GM23248 (cell line): ENCODE data around the gene SLCO1B1. TPM values are rescaled to one million over a fixed set of nuclear protein-coding genes. Genes with fewer than 3 reads are reported as not detected.

ENCODE experiments used
- DNase-seq: peaks from one replicate; pipeline ENCODE4 v3.0.0-alpha.2; 2015
- H2AFZ ChIP-seq: fragments of 200-600 bp; sonication (generic); 2 replicates; pipeline ENCODE4 v1.6.1; 2016; ENCODE audit warnings: antibody characterized with exemption
- H3F3A ChIP-seq: fragments of 200-600 bp; sonication (generic); 2 replicates; pipeline ENCODE4 v1.6.1; 2016; ENCODE audit warnings: mild to moderate bottlenecking, antibody characterized with exemption, mixed run types; ENCODE audit not compliant: insufficient read depth
- H3K27ac ChIP-seq: fragments of 200-600 bp; sonication (generic); 2 replicates; pipeline ENCODE4 v1.5.1; 2016; ENCODE audit warnings: mild to moderate bottlenecking
- H3K27me3 ChIP-seq: fragments of 200-600 bp; sonication (generic); replicated peaks from 2 replicates; pipeline ENCODE4 v1.6.1; 2016; ENCODE audit warnings: mild to moderate bottlenecking; ENCODE audit not compliant: insufficient read depth
- H3K36me3 ChIP-seq: fragments of 200-600 bp; sonication (generic); 2 replicates; pipeline ENCODE4 v1.6.1; 2016; ENCODE audit warnings: low read depth, mild to moderate bottlenecking
- H3K4me1 ChIP-seq: fragments of 200-600 bp; sonication (generic); 2 replicates; pipeline ENCODE4 v1.6.1; 2016; ENCODE audit warnings: mild to moderate bottlenecking; ENCODE audit not compliant: insufficient read depth
- H3K4me2 ChIP-seq: fragments of 200-600 bp; sonication (generic); one replicate; pipeline ENCODE4 v1.6.1; 2016; ENCODE audit warnings: mild to moderate bottlenecking; ENCODE audit not compliant: unreplicated experiment
- H3K4me3 ChIP-seq: fragments of 200-600 bp; sonication (generic); 2 replicates; pipeline ENCODE4 v1.5.1; 2016; ENCODE audit warnings: mild to moderate bottlenecking
- H3K79me2 ChIP-seq: fragments of 200-600 bp; sonication (generic); 2 replicates; pipeline ENCODE4 v1.6.1; 2016; ENCODE audit warnings: mild to moderate bottlenecking; ENCODE audit not compliant: insufficient read depth
- H3K9ac ChIP-seq: fragments of 200-600 bp; sonication (generic); 2 replicates; pipeline ENCODE4 v1.6.1; 2016; ENCODE audit warnings: mild to moderate bottlenecking
- H3K9me2 ChIP-seq: fragments of 200-600 bp; sonication (generic); 2 replicates; pipeline ENCODE4 v1.6.1; 2016; ENCODE audit warnings: mixed run types, mild to moderate bottlenecking, moderate library complexity; ENCODE audit not compliant: insufficient read depth
- H3K9me3 ChIP-seq: fragments of 200-600 bp; sonication (generic); one replicate; pipeline ENCODE4 v1.6.1; 2017; ENCODE audit warnings: low read depth
- H4K20me1 ChIP-seq: fragments of 200-600 bp; sonication (generic); 2 replicates; pipeline ENCODE4 v1.6.0; 2016; ENCODE audit not compliant: insufficient read depth
- EZH2 ChIP-seq: fragments of 200-600 bp; sonication (generic); IDR thresholded peaks from 2 replicates; pipeline ENCODE4 v1.6.1; 2018; ENCODE audit warnings: antibody characterized with exemption, mild to moderate bottlenecking; ENCODE audit not compliant: insufficient read depth, poor library complexity, severe bottlenecking
- EZH2phosphoT487 ChIP-seq: fragments of 200-600 bp; sonication (generic); IDR thresholded peaks from 2 replicates; pipeline ENCODE4 v1.6.1; 2018; ENCODE audit warnings: antibody characterized with exemption, moderate library complexity, mild to moderate bottlenecking, low read depth; ENCODE audit not compliant: insufficient read depth
- WGBS, 2 experiments: methylation state at CpG; one replicate each; pipeline ENCODE4 v1.1.6; 2015 to 2017; ENCODE audit warnings: low lambda C conversion rate in 2 of 2, low coverage in 1 of 2; ENCODE audit errors: missing lambda C conversion rate in 2 of 2; 5-methylcytosine and 5-hydroxymethylcytosine counted together
- in situ Hi-C: fragments of 300-500 bp; cut with MboI; formaldehyde crosslinking; loops from 2 replicates; pipeline ENCODE4 v1.15.0; 2020
- polyA plus RNA-seq: library from polyadenylated mRNA; unstranded; fragments of >200 nt; fragmentation: Nextera tagmentation; extraction: Ambion mirVana; gene quantifications from 2 replicates; pipeline ENCODE4 v1.2.1, GENCODE V29; 2016
- total RNA-seq: library from RNA; depleted of rRNA; stranded (reverse); fragments of >200 nt; shearing (Covaris generic); gene quantifications from 2 replicates; pipeline ENCODE4 v1.2.3, GENCODE V29; 2014

SLCO1B1 gene
- total and polyA plus RNA-seq, 2 experiments from 2014 or later = not detected

GRCh38 chr12:21221778-21222177 is 90.8 kb downstream of the SLCO1B1 start:
- Histone ChIP-seq H3K9ac (no peak overlapping the region), H3K79me2 (no peaks in the 10 kb centered on the region), H3K36me3 (no peaks in the 10 kb centered on the region), H3F3A (no peaks in the 10 kb centered on the region), H3K9me3 (peaks cover 3% of the 10 kb centered on the region), H3K4me3 (no peak overlapping the region), H2AFZ (no peak overlapping the region), H4K20me1 (no peaks in the 10 kb centered on the region), H3K4me2 (no peak overlapping the region), H3K4me1 (no peaks in the 10 kb centered on the region), H3K27me3 (no peaks in the 10 kb centered on the region), H3K9me2 (no peaks in the 10 kb centered on the region), H3K27ac (no peak overlapping the region)
- in situ Hi-C loops = no loop called here
- no peak for DNase-seq
- TF ChIP-seq EZH2phosphoT487 (no peak), EZH2 (no peak)

- Histone ChIP-seq H3K79me2 (no peaks in the 10 kb centered on the region), H3K4me1 (no peaks in the 10 kb centered on the region), H3K27ac (no peak overlapping the region), H3K36me3 (no peaks in the 10 kb centered on the region), H3K27me3 (no peaks in the 10 kb centered on the region), H3K9me3 (peaks cover 3% of the 10 kb centered on the region), H3K9ac (no peak overlapping the region), H3K9me2 (no peaks in the 10 kb centered on the region), H2AFZ (no peak overlapping the region), H3K4me3 (no peak overlapping the region), H3F3A (no peaks in the 10 kb centered on the region), H3K4me2 (no peak overlapping the region), H4K20me1 (no peaks in the 10 kb centered on the region)
- in situ Hi-C loops = no loop called here
- TF ChIP-seq EZH2phosphoT487 (no peak), EZH2 (no peak)
- no peak for DNase-seq
These were observed 92.9 kb downstream of the SLCO1B1 start for GRCh38 chr12:21223930-21224329.

GRCh38 chr12:21234395-21234794 is 103.4 kb downstream of the SLCO1B1 start:
- WGBS, 2 experiments = 9 to 13% methylated on average over 5 of the region's 5 CpGs
- DNase-seq = no peak
- Histone ChIP-seq H3F3A (no peaks in the 10 kb centered on the region), H3K9me3 (no peaks in the 10 kb centered on the region), H3K79me2 (no peaks in the 10 kb centered on the region), H3K4me2 (no peak overlapping the region), H3K36me3 (no peaks in the 10 kb centered on the region), H4K20me1 (no peaks in the 10 kb centered on the region), H3K9ac (no peak overlapping the region), H3K27ac (no peak overlapping the region), H2AFZ (no peak overlapping the region), H3K9me2 (no peaks in the 10 kb centered on the region), H3K27me3 (no peaks in the 10 kb centered on the region), H3K4me3 (no peak overlapping the region), H3K4me1 (no peaks in the 10 kb centered on the region)
- TF ChIP-seq EZH2 (no peak), EZH2phosphoT487 (no peak)
- in situ Hi-C loops = no loop called here

- H3K9ac ChIP-seq = no peak overlapping the region
- no peaks in the 10 kb centered on the region for H3K9me3 ChIP-seq
- H3K9me2 ChIP-seq = no peaks in the 10 kb centered on the region
- no peak overlapping the region for H3K27ac ChIP-seq
- H3K4me1 ChIP-seq = no peaks in the 10 kb centered on the region
- in situ Hi-C loops = no loop called here
- no peaks in the 10 kb centered on the region for H3F3A ChIP-seq
- no peaks in the 10 kb centered on the region for H3K36me3 ChIP-seq
- no peaks in the 10 kb centered on the region for H4K20me1 ChIP-seq
- H2AFZ ChIP-seq = no peak overlapping the region
- H3K4me2 ChIP-seq = no peak overlapping the region
- no peaks in the 10 kb centered on the region for H3K27me3 ChIP-seq
- DNase-seq = no peak
- TF ChIP-seq EZH2 (no peak), EZH2phosphoT487 (no peak)
- no peaks in the 10 kb centered on the region for H3K79me2 ChIP-seq
- 23 to 33% methylated on average over 4 of the region's 4 CpGs for WGBS, 2 experiments
- no peak overlapping the region for H3K4me3 ChIP-seq
These were observed 108.9 kb downstream of the SLCO1B1 start for GRCh38 chr12:21239866-21240265.

- H2AFZ ChIP-seq = no peak overlapping the region
- no peaks in the 10 kb centered on the region for H3K79me2 ChIP-seq
- TF ChIP-seq EZH2 (no peak), EZH2phosphoT487 (no peak)
- H3K27me3 ChIP-seq = no peaks in the 10 kb centered on the region
- H3K9me3 ChIP-seq = no peaks in the 10 kb centered on the region
- H3K4me3 ChIP-seq = no peak overlapping the region
- in situ Hi-C loops = no loop called here
- H3K9ac ChIP-seq = no peak overlapping the region
- no peaks in the 10 kb centered on the region for H4K20me1 ChIP-seq
- WGBS, 2 experiments = 10 to 11% methylated on average over 1 of the region's 1 CpG
- no peak overlapping the region for H3K27ac ChIP-seq
- H3F3A ChIP-seq = no peaks in the 10 kb centered on the region
- H3K36me3 ChIP-seq = no peaks in the 10 kb centered on the region
- H3K4me2 ChIP-seq = no peak overlapping the region
- no peaks in the 10 kb centered on the region for H3K4me1 ChIP-seq
- peak; percentile 42 for DNase-seq
- H3K9me2 ChIP-seq = no peaks in the 10 kb centered on the region
These were observed 117.7 kb downstream of the SLCO1B1 start for GRCh38 chr12:21248679-21249078.
